Measurements from ENCODE around the gene RPL39L. TPM values are rescaled to one million over a fixed set of nuclear protein-coding genes. Genes with fewer than 3 reads are reported as not detected.
A peak's percentile ranks its signal among the peaks of the same experiment; 100 is the strongest.

RPL39L gene
- polyA plus RNA-seq, 3 donors = 1.1 to 3.4 (median 3.1) TPM

DNA sequence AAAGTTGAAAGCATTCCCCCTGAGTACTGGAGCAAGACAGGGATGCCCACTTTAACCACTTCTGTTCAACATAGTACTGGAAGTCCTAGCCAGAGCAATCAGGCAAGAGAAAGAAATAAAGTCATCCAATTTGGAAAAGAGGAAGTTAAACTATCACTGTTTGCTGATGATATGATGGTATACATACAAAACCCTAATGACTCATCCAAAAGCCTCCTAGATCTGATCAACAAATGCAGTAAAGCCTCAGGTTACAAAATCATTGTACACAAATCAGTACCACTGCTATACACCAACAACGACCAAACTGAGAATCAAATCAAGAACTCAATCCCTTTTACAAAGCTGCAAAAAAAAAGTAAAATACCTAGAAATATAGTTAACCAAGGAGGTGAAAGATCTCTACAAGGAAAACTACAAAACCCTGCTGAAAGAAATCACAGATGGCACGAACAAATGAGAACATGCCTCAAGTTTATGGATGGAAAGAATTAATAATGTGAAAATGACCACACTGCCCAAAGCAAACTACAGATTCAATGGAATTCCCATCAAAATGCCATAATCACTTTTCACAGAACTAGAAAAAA, 40.3 kb downstream of the RPL39L start:
- peaks cover 5 to 9% of the 10 kb centered on the region in 2 donors for H3K4me1 ChIP-seq (ENCODE audit: control insufficient read depth in 1 of 2, insufficient read depth in 2 of 2, low read length in 2 of 2)
- Mint-ChIP-seq H3K27me3 (ENCODE audit: low read depth in 3 of 3) (peaks cover 0 to 1% (median 0%) of the 10 kb centered on the region in 3 donors), H3K4me3 (no peak overlapping the region), H3K4me1 (peaks cover 13% of the 10 kb centered on the region), H3K27ac (no peak overlapping the region), H3K36me3 (no peaks in the 10 kb centered on the region), H3K9me3 (peaks cover 4 to 21% (median 11%) of the 10 kb centered on the region in 7 donors)
- H4K20me1 ChIP-seq (ENCODE audit: insufficient read depth, low read length) = no peaks in the 10 kb centered on the region
- H3K4me2 ChIP-seq (replicated peaks; ENCODE audit: extremely low read depth, low read length, poor library complexity, severe bottlenecking) = no peak overlapping the region
- H3K9me3 ChIP-seq (replicated peaks in 1 of 2; ENCODE audit: control insufficient read depth in 1 of 2, insufficient read depth in 1 of 2, low read length in 2 of 2) = peaks cover 3 to 4% of the 10 kb centered on the region in 2 donors
- H3K27ac ChIP-seq (ENCODE audit: low read depth in 1 of 2, low read length in 2 of 2) = no peak overlapping the region
- H3K4me3 ChIP-seq (replicated peaks in 1 of 3; ENCODE audit: low read depth in 2 of 3, low read length in 3 of 3) = no peak overlapping the region
- H2AFZ ChIP-seq (ENCODE audit: insufficient read depth, low read depth, low read length, poor library complexity, severe bottlenecking) = no peak overlapping the region
- H3K36me3 ChIP-seq (replicated peaks in 1 of 2; ENCODE audit: control insufficient read depth in 1 of 2, insufficient read depth in 2 of 2, low read length in 2 of 2) = no peaks in the 10 kb centered on the region
- intact Hi-C loops (cut with micrococcal nuclease) = no loop called here
- H3K9ac ChIP-seq (ENCODE audit: insufficient read depth, low read length, poor library complexity, severe bottlenecking) = no peak overlapping the region
- no peaks in the 10 kb centered on the region for H3K27me3 ChIP-seq (ENCODE audit: control insufficient read depth in 2 of 2, insufficient read depth in 2 of 2, low read length in 2 of 2)
- WGBS (ENCODE audit: insufficient coverage) = no CpG with 5 or more reads among the region's 2 CpGs
- DNase-seq = peak in 2 of 3 donors; percentile 14 to 22
- TF ChIP-seq, protein P1, sequence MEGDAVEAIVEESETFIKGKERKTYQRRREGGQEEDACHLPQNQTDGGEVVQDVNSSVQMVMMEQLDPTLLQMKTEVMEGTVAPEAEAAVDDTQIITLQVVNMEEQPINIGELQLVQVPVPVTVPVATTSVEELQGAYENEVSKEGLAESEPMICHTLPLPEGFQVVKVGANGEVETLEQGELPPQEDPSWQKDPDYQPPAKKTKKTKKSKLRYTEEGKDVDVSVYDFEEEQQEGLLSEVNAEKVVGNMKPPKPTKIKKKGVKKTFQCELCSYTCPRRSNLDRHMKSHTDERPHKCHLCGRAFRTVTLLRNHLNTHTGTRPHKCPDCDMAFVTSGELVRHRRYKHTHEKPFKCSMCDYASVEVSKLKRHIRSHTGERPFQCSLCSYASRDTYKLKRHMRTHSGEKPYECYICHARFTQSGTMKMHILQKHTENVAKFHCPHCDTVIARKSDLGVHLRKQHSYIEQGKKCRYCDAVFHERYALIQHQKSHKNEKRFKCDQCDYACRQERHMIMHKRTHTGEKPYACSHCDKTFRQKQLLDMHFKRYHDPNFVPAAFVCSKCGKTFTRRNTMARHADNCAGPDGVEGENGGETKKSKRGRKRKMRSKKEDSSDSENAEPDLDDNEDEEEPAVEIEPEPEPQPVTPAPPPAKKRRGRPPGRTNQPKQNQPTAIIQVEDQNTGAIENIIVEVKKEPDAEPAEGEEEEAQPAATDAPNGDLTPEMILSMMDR (IDR thresholded peaks at IDR 0.05) = no peak
- H3K79me2 ChIP-seq (ENCODE audit: insufficient read depth, low read length) = no peaks in the 10 kb centered on the region

DNA sequence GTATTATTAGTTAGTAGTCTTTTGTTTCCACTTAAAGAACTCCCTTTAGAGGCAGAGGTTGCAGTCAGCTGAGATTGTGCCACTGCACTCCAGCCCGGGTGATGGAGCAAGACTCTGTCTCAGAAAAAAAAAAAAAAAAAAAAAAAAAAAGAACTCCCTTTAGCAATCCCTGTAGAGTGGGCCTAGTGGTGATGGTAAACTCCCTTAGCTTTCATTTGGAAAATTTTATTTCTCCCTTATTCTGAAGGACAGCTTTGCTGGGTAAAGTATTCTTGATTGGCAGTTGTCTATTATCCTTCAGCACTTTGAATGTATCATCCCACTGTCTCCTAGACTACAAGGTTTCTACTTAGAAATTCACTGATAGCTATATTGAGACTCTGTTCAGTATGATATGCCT, 46.0 kb downstream of the RPL39L start:
- H3K27ac Mint-ChIP-seq = no peak overlapping the region
- intact Hi-C loops (cut with micrococcal nuclease) = no loop called here
- no peaks in the 10 kb centered on the region for H3K27me3 ChIP-seq (ENCODE audit: control insufficient read depth in 2 of 2, insufficient read depth in 2 of 2, low read length in 2 of 2)
- peaks cover 3% of the 10 kb centered on the region for H3K4me1 Mint-ChIP-seq
- no peak overlapping the region for H3K4me3 Mint-ChIP-seq
- H3K36me3 ChIP-seq (replicated peaks in 1 of 2; ENCODE audit: control insufficient read depth in 1 of 2, insufficient read depth in 2 of 2, low read length in 2 of 2) = no peaks in the 10 kb centered on the region
- H2AFZ ChIP-seq (ENCODE audit: insufficient read depth, low read depth, low read length, poor library complexity, severe bottlenecking) = no peak overlapping the region
- H3K27ac ChIP-seq (ENCODE audit: low read depth in 1 of 2, low read length in 2 of 2) = no peak overlapping the region
- DNase-seq = peak in 1 of 3 donors; percentile 12
- peaks cover 7 to 40% (median 33%) of the 10 kb centered on the region in 7 donors for H3K9me3 Mint-ChIP-seq
- no CpG with 5 or more reads among the region's 1 CpG for WGBS (ENCODE audit: insufficient coverage)
- no peaks in the 10 kb centered on the region for H3K4me1 ChIP-seq (ENCODE audit: control insufficient read depth in 1 of 2, insufficient read depth in 2 of 2, low read length in 2 of 2)
- no peak overlapping the region for H3K4me3 ChIP-seq (replicated peaks in 1 of 3; ENCODE audit: low read depth in 2 of 3, low read length in 3 of 3)
- no peaks in the 10 kb centered on the region for H3K79me2 ChIP-seq (ENCODE audit: insufficient read depth, low read length)
- H3K27me3 Mint-ChIP-seq (ENCODE audit: low read depth in 3 of 3) = peaks cover 0 to 2% (median 0%) of the 10 kb centered on the region in 3 donors
- peaks cover 0 to under 1% of the 10 kb centered on the region in 2 donors for H3K36me3 Mint-ChIP-seq
- no peaks in the 10 kb centered on the region for H4K20me1 ChIP-seq (ENCODE audit: insufficient read depth, low read length)
- H3K4me2 ChIP-seq (replicated peaks; ENCODE audit: extremely low read depth, low read length, poor library complexity, severe bottlenecking) = no peak overlapping the region
- H3K9me3 ChIP-seq (replicated peaks in 1 of 2; ENCODE audit: control insufficient read depth in 1 of 2, insufficient read depth in 1 of 2, low read length in 2 of 2) = peaks cover 3 to 12% of the 10 kb centered on the region in 2 donors
- H3K9ac ChIP-seq (ENCODE audit: insufficient read depth, low read length, poor library complexity, severe bottlenecking) = no peak overlapping the region
- TF ChIP-seq, protein P1 (IDR thresholded peaks at IDR 0.05) = no peak

All from CD14-positive monocyte (primary cell).